Neural cell (in vitro differentiated cells): ENCODE measurements around the gene GALNT2.

Source experiments
- CTCF ChIP-seq: fragments of 450-650 bp; IDR thresholded peaks from 2 replicates; pipeline ENCODE4 v1.5.1; 2014; ENCODE audit warnings: antibody characterized with exemption, mild to moderate bottlenecking, moderate library complexity; ENCODE audit not compliant: poor library complexity, severe bottlenecking
- EZH2 ChIP-seq: fragments of 200-600, 300-800 bp; shearing (Covaris generic), sonication (generic); IDR thresholded peaks from 2 replicates; pipeline ENCODE4 v1.6.1; 2014; ENCODE audit warnings: antibody characterized with exemption, low read length, borderline replicate concordance, mild to moderate bottlenecking; ENCODE audit not compliant: insufficient read depth, poor library complexity, severe bottlenecking

DNA sequence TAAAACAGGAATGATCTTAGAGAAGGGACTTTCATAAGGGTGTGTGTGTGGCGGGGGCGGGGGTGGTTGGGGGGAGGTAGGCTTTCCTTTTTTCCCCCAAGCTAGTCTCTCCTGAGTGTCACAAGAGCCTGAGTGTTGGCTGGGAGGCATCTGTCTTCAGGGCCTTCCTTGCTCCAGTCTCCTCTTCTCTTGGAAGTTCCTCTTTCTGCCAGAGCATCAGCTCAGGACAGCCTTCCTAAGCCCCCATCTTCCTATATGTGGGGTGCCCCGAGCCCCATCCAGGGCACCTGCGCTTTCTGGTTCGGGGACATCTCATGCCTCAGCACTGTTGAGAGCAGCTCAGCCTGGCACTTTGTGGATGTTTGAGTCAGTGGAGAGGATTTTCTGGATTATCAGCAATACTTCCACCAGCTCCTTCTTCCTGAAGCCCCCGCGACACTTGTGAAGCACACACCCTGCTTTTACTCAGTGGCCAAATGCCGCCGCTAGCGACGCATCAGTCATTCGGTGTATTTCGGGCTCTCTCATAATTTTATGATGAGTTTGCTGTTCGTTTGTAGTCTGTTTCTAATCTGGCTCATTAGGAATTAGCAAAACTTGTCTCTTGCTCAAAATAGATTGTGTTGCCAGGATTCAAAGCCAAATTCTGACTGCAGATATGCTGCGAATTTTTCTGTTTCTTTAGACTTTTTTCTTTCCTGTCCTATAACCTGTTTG, 61.7 kb downstream of the GALNT2 start:
- TF ChIP-seq CTCF (no peak), EZH2 (no peak)
